Breast epithelium (tissue), 3 donors: ENCODE results near the gene HIBADH.
"Not testable (repeated sequence)": the region's sequence is repeated elsewhere in the genome, so short reads cannot be mapped to it uniquely, and the experiment has no call there.

Experiments
- CTCF ChIP-seq, 3 donors: fragments of 450-650 bp; IDR thresholded peaks; one replicate each; pipeline ENCODE4 v1.5.1; 2016 to 2017; ENCODE audit warnings: antibody characterized with exemption in 3 of 3, mild to moderate bottlenecking in 3 of 3, moderate library complexity in 3 of 3
- POLR2A ChIP-seq: fragments of 450-650 bp; IDR thresholded peaks from one replicate; pipeline ENCODE4 v1.6.1; 2016; ENCODE audit warnings: antibody characterized with exemption, mild to moderate bottlenecking, moderate library complexity
- POLR2AphosphoS5 ChIP-seq, 3 donors: sonication (generic); formaldehyde crosslinking; IDR thresholded peaks; one replicate each; pipeline ENCODE4 v1.6.1; 2017; ENCODE audit warnings: antibody characterized with exemption in 3 of 3

GRCh38 chr7:27511370-27511769, 151.3 kb downstream of the HIBADH start:
- TF ChIP-seq POLR2A; CTCF (IDR thresholded peaks at IDR 0.05); POLR2AphosphoS5 (IDR thresholded peaks at IDR 0.05): not testable (repeated sequence)
